WTC11 (cell line): ENCODE data around the gene RBM39. TPM values are rescaled to one million over a fixed set of nuclear protein-coding genes. Genes with fewer than 3 reads are reported as not detected.

Experiments
- ATAC-seq: fragments of 200-7000 bp; cut with Tn5 transposase; 2 replicates; pipeline ENCODE4 v1.10.0; 2021; ENCODE audit warnings: mild to moderate bottlenecking, moderate library complexity
- CTCF ChIA-PET: fragments of 300-600 bp; sonication (Branson Sonifier 250); formaldehyde crosslinking; loops from one replicate; lab custom pipeline; 2021; ENCODE audit warnings: antibody characterized with exemption; lab: Charles Lee
- POLR2A ChIA-PET: fragments of 350-600 bp; sonication (Branson Sonifier 250); formaldehyde crosslinking; loops from one replicate; lab custom pipeline; 2021; ENCODE audit warnings: antibody characterized with exemption; lab: Charles Lee
- DNase-seq: peaks from one replicate; pipeline ENCODE4 v3.0.0; 2021; ENCODE audit warnings: low spot score
- H3K27ac Mint-ChIP-seq: 2 replicates; pipeline ENCODE4 v1.8.0; 2021; ENCODE audit warnings: mixed read lengths
- H3K27me3 Mint-ChIP-seq: 2 replicates; pipeline ENCODE4 v1.8.0; 2021; ENCODE audit warnings: low read depth, mild to moderate bottlenecking, moderate library complexity, mixed read lengths
- H3K36me3 Mint-ChIP-seq: 2 replicates; pipeline ENCODE4 v1.8.0; 2021; ENCODE audit warnings: mixed read lengths
- H3K4me1 Mint-ChIP-seq: 2 replicates; pipeline ENCODE4 v1.8.0; 2022; ENCODE audit warnings: mixed read lengths
- H3K4me3 Mint-ChIP-seq: 2 replicates; pipeline ENCODE4 v1.8.0; 2021; ENCODE audit warnings: mild to moderate bottlenecking, moderate library complexity, mixed read lengths
- H3K9me3 Mint-ChIP-seq: 2 replicates; pipeline ENCODE4 v1.8.0; 2021; ENCODE audit warnings: mixed read lengths
- AFF4 ChIP-seq: sonication (generic); formaldehyde crosslinking; IDR thresholded peaks from 2 replicates; pipeline ENCODE4 v1.8.1; 2023; ENCODE audit warnings: mild to moderate bottlenecking, missing genetic modification reagents, borderline replicate concordance
- AR ChIP-seq: fragments of 250-450 bp; sonication (Bioruptor Pico); IDR thresholded peaks from 2 replicates; pipeline ENCODE4 v1.9.0; 2021; ENCODE audit warnings: mild to moderate bottlenecking
- CDX4 ChIP-seq: fragments of 250-450 bp; sonication (Bioruptor Pico); IDR thresholded peaks from 2 replicates; pipeline ENCODE4 v1.9.0; 2021; ENCODE audit warnings: moderate library complexity, mild to moderate bottlenecking, inconsistent platforms, borderline replicate concordance
- CREM ChIP-seq: sonication (generic); formaldehyde crosslinking; IDR thresholded peaks from 2 replicates; pipeline ENCODE4 v1.8.1; 2022; ENCODE audit warnings: mild to moderate bottlenecking, missing genetic modification reagents, moderate library complexity
- E2F1 ChIP-seq: sonication (generic); formaldehyde crosslinking; IDR thresholded peaks from 2 replicates; pipeline ENCODE4 v1.8.0; 2022; ENCODE audit warnings: mild to moderate bottlenecking, missing genetic modification reagents
- ELF4 ChIP-seq: sonication (generic); formaldehyde crosslinking; IDR thresholded peaks from 2 replicates; pipeline ENCODE4 v1.8.1; 2022; ENCODE audit warnings: low read depth, mild to moderate bottlenecking, moderate library complexity, missing genetic modification reagents
- IRF2 ChIP-seq: sonication (generic); formaldehyde crosslinking; IDR thresholded peaks from 2 replicates; pipeline ENCODE4 v1.8.0; 2022; ENCODE audit warnings: low read depth, missing genetic modification reagents, borderline replicate concordance
- JUN ChIP-seq: sonication (generic); formaldehyde crosslinking; IDR thresholded peaks from 2 replicates; pipeline ENCODE4 v1.8.0; 2023; ENCODE audit warnings: mild to moderate bottlenecking, missing genetic modification reagents
- NFE2L1 ChIP-seq: sonication (generic); formaldehyde crosslinking; IDR thresholded peaks from 2 replicates; pipeline ENCODE4 v1.8.1; 2023; ENCODE audit warnings: missing genetic modification reagents
- NR1H2 ChIP-seq: sonication (generic); formaldehyde crosslinking; IDR thresholded peaks from 2 replicates; pipeline ENCODE4 v1.9.0; 2021; ENCODE audit warnings: mild to moderate bottlenecking, moderate library complexity, missing genetic modification reagents
- RELA ChIP-seq: sonication (generic); formaldehyde crosslinking; IDR thresholded peaks from 2 replicates; pipeline ENCODE4 v1.8.1; 2022; ENCODE audit warnings: missing genetic modification reagents, mild to moderate bottlenecking, borderline replicate concordance
- TP53 ChIP-seq: sonication (generic); formaldehyde crosslinking; IDR thresholded peaks from 2 replicates; pipeline ENCODE4 v1.8.1; 2023; ENCODE audit warnings: mild to moderate bottlenecking, missing genetic modification reagents
- USF1 ChIP-seq: sonication (generic); formaldehyde crosslinking; IDR thresholded peaks from 2 replicates; pipeline ENCODE4 v1.8.0; 2022; ENCODE audit warnings: mild to moderate bottlenecking, missing genetic modification reagents
- ZBTB43 ChIP-seq: sonication (generic); formaldehyde crosslinking; IDR thresholded peaks from 2 replicates; pipeline ENCODE4 v1.8.1; 2023; ENCODE audit warnings: mild to moderate bottlenecking, missing genetic modification reagents
- ZNF121 ChIP-seq: sonication (generic); formaldehyde crosslinking; IDR thresholded peaks from 2 replicates; pipeline ENCODE4 v1.8.0; 2023; ENCODE audit warnings: missing genetic modification reagents
- ZNF263 ChIP-seq: sonication (generic); formaldehyde crosslinking; IDR thresholded peaks from 2 replicates; pipeline ENCODE4 v1.8.1; 2022; ENCODE audit warnings: low read depth, mild to moderate bottlenecking, moderate library complexity, missing genetic modification reagents
- ZNF423 ChIP-seq: fragments of 250-450 bp; sonication (Bioruptor Pico); IDR thresholded peaks from 2 replicates; pipeline ENCODE4 v2.1.2; 2022; ENCODE audit warnings: mild to moderate bottlenecking, moderate library complexity
- ZNF532 ChIP-seq: fragments of 250-450 bp; sonication (Bioruptor Pico); IDR thresholded peaks from 2 replicates; pipeline ENCODE4 v1.9.0; 2021; ENCODE audit warnings: mild to moderate bottlenecking, borderline replicate concordance
- total RNA-seq: library from RNA; stranded (reverse); gene quantifications from 3 replicates; pipeline ENCODE4 v1.2.3, GENCODE V29; 2021

RBM39 gene
- total RNA-seq, 1 experiment from 2014 or later = 231 TPM

- Mint-ChIP-seq H3K27me3 (no peaks in the 10 kb centered on the region), H3K9me3 (no peaks in the 10 kb centered on the region), H3K36me3 (peaks cover 79% of the 10 kb centered on the region), H3K27ac (no peak overlapping the region), H3K4me1 (no peaks in the 10 kb centered on the region), H3K4me3 (no peak overlapping the region)
- POLR2A ChIA-PET = interaction anchor here (0.5 to 2.4 kb wide), 2 partner anchors 11 to 31 kb away, joined by 4 to 8 read pairs; partner anchors contain the start of gene RBM39
- ATAC-seq (no peak), DNase-seq (no peak)
- CTCF ChIA-PET = no interaction called here
- TF ChIP-seq ZNF263 (CRISPR knock-in tag) (no peak), ZNF423 (no peak), USF1 (CRISPR knock-in tag) (no peak), CDX4 (CRISPR knock-in tag) (no peak), E2F1 (CRISPR knock-in tag) (no peak), ZBTB43 (CRISPR knock-in tag) (no peak), AFF4 (no peak), ZNF121 (CRISPR knock-in tag) (no peak)
Observed at GRCh38 chr20:35710884-35711587, 31.0 kb downstream of the RBM39 start.

- ChIA-PET POLR2A (interaction anchor here (2.4 kb wide), 1 partner anchor 32 kb away, joined by 8 read pairs; the partner anchor contains the start of gene RBM39), CTCF (no interaction called here)
- ATAC-seq (no peak), DNase-seq (no peak)
- Mint-ChIP-seq H3K27ac (no peak overlapping the region), H3K4me1 (no peaks in the 10 kb centered on the region), H3K4me3 (no peak overlapping the region), H3K27me3 (no peaks in the 10 kb centered on the region), H3K36me3 (peaks cover 79% of the 10 kb centered on the region), H3K9me3 (no peaks in the 10 kb centered on the region)
- TF ChIP-seq NR1H2 (CRISPR knock-in tag) = no peak
- no peak for TF ChIP-seq AR (CRISPR knock-in tag)
- no peak for TF ChIP-seq ELF4
- TF ChIP-seq NFE2L1 (CRISPR knock-in tag) = no peak
- TF ChIP-seq TP53 (CRISPR knock-in tag) = no peak
- TF ChIP-seq IRF2 (CRISPR knock-in tag) = no peak
- TF ChIP-seq RELA (CRISPR knock-in tag) = no peak
- no peak for TF ChIP-seq ZNF532 (CRISPR knock-in tag)
- no peak for TF ChIP-seq CREM (CRISPR knock-in tag)
- no peak for TF ChIP-seq JUN (CRISPR knock-in tag)
- no peak for TF ChIP-seq CDX4 (CRISPR knock-in tag)
Observed at GRCh38 chr20:35710039-35710438, 32.0 kb downstream of the RBM39 start.
